ENCODE results near the gene HOXC13.

HOXC13 gene

GRCh38 chr12:53974084-53975063 is 35.7 kb downstream of the HOXC13 start, which contains the start of gene HOTAIR:
Gene HOTAIR, minus strand, starts transcription at chr12:53974954.
- FAIRE-seq = peak; percentile 73
- TF ChIP-seq POLR2AphosphoS5 (IDR thresholded peaks at IDR 0.05; ENCODE audit: low read depth, low read length) (no peak), POLR2A (IDR thresholded peaks at IDR 0.05; ENCODE audit: low read depth, low read length) (no peak), TAF1 (IDR thresholded peaks at IDR 0.05; ENCODE audit: borderline replicate concordance, low read depth, low read length) (no peak)
- DNase-seq (ENCODE audit: insufficient read length) = peak; percentile 68

GRCh38 chr12:53975064-53975471 is 36.4 kb downstream of the HOXC13 start:
- TF ChIP-seq TAF1 (IDR thresholded peaks at IDR 0.05; ENCODE audit: borderline replicate concordance, low read depth, low read length) = no peak
- TF ChIP-seq POLR2A (IDR thresholded peaks at IDR 0.05; ENCODE audit: low read depth, low read length) = no peak
- TF ChIP-seq POLR2AphosphoS5 (IDR thresholded peaks at IDR 0.05; ENCODE audit: low read depth, low read length) = no peak
- DNase-seq (ENCODE audit: insufficient read length) (no peak), FAIRE-seq (no peak)

- DNase-seq (ENCODE audit: insufficient read length) (no peak), FAIRE-seq (no peak)
- TF ChIP-seq POLR2AphosphoS5 (IDR thresholded peaks at IDR 0.05; ENCODE audit: low read depth, low read length) (no peak), TAF1 (IDR thresholded peaks at IDR 0.05; ENCODE audit: borderline replicate concordance, low read depth, low read length) (no peak), POLR2A (IDR thresholded peaks at IDR 0.05; ENCODE audit: low read depth, low read length) (no peak)
Observed at GRCh38 chr12:53975479-53976152, 37.0 kb downstream of the HOXC13 start.

GRCh38 chr12:53976172-53976822 is 37.7 kb downstream of the HOXC13 start:
- no peak for FAIRE-seq
- no peak for DNase-seq (ENCODE audit: insufficient read length)
- TF ChIP-seq POLR2AphosphoS5 (IDR thresholded peaks at IDR 0.05; ENCODE audit: low read depth, low read length) = no peak
- TF ChIP-seq POLR2A (IDR thresholded peaks at IDR 0.05; ENCODE audit: low read depth, low read length) = no peak
- TF ChIP-seq TAF1 (IDR thresholded peaks at IDR 0.05; ENCODE audit: borderline replicate concordance, low read depth, low read length) = no peak

- no peak for FAIRE-seq
- no peak for TF ChIP-seq POLR2AphosphoS5 (IDR thresholded peaks at IDR 0.05; ENCODE audit: low read depth, low read length)
- no peak for TF ChIP-seq TAF1 (IDR thresholded peaks at IDR 0.05; ENCODE audit: borderline replicate concordance, low read depth, low read length)
- no peak for TF ChIP-seq POLR2A (IDR thresholded peaks at IDR 0.05; ENCODE audit: low read depth, low read length)
- no peak for DNase-seq (ENCODE audit: insufficient read length)
Observed at GRCh38 chr12:53976823-53977595, 38.4 kb downstream of the HOXC13 start.

GRCh38 chr12:53977596-53978445 is 39.2 kb downstream of the HOXC13 start:
- TF ChIP-seq POLR2A (IDR thresholded peaks at IDR 0.05; ENCODE audit: low read depth, low read length) = no peak
- no peak for TF ChIP-seq TAF1 (IDR thresholded peaks at IDR 0.05; ENCODE audit: borderline replicate concordance, low read depth, low read length)
- peak; percentile 38 for FAIRE-seq
- no peak for DNase-seq (ENCODE audit: insufficient read length)

GRCh38 chr12:53978477-53979356 is 40.1 kb downstream of the HOXC13 start:
- no peak for FAIRE-seq
- DNase-seq (ENCODE audit: insufficient read length) = no peak
- TF ChIP-seq POLR2A (IDR thresholded peaks at IDR 0.05; ENCODE audit: low read depth, low read length) (no peak), POLR2AphosphoS5 (IDR thresholded peaks at IDR 0.05; ENCODE audit: low read depth, low read length) (no peak), TAF1 (IDR thresholded peaks at IDR 0.05; ENCODE audit: borderline replicate concordance, low read depth, low read length) (no peak)

- FAIRE-seq (no peak), DNase-seq (ENCODE audit: insufficient read length) (no peak)
- no peak for TF ChIP-seq POLR2A (IDR thresholded peaks at IDR 0.05; ENCODE audit: low read depth, low read length)
- TF ChIP-seq TAF1 (IDR thresholded peaks at IDR 0.05; ENCODE audit: borderline replicate concordance, low read depth, low read length) = no peak
- no peak for TF ChIP-seq POLR2AphosphoS5 (IDR thresholded peaks at IDR 0.05; ENCODE audit: low read depth, low read length)
Observed at GRCh38 chr12:53980104-53980801, 41.6 kb downstream of the HOXC13 start.
